IgD-negative memory B cell (primary cell): Measurements from ENCODE around the gene TUFT1. TPM values are rescaled to one million over a fixed set of nuclear protein-coding genes. Genes with fewer than 3 reads are reported as not detected.
A peak's percentile ranks its signal among the peaks of the same experiment; 100 is the strongest.

ENCODE experiments used
- H3K27ac Mint-ChIP-seq, 3 donors: one replicate each; pipeline ENCODE4 v1.8.0; 2020 to 2022; ENCODE audit warnings: mild to moderate bottlenecking in 3 of 3, mixed read lengths in 3 of 3, moderate library complexity in 1 of 3
- H3K27me3 Mint-ChIP-seq: one replicate; pipeline ENCODE4 v1.8.0; 2021; ENCODE audit warnings: mixed read lengths
- H3K36me3 Mint-ChIP-seq: one replicate; pipeline ENCODE4 v1.8.0; 2020; ENCODE audit warnings: mild to moderate bottlenecking, mixed read lengths
- H3K4me1 Mint-ChIP-seq, 3 donors: one replicate each; pipeline ENCODE4 v1.8.0; 2020 to 2022; ENCODE audit warnings: mixed read lengths in 3 of 3, mild to moderate bottlenecking in 1 of 3
- H3K4me3 Mint-ChIP-seq, 4 donors: one replicate each; pipeline ENCODE4 v1.8.0; 2020 to 2022; ENCODE audit warnings: mild to moderate bottlenecking in 4 of 4, mixed read lengths in 4 of 4, moderate library complexity in 3 of 4
- H3K9me3 Mint-ChIP-seq, 3 donors: one replicate each; pipeline ENCODE4 v1.8.0; 2020 to 2021; ENCODE audit warnings: mixed read lengths in 3 of 3, mild to moderate bottlenecking in 1 of 3
- polyA plus RNA-seq: library from polyadenylated mRNA; unstranded; fragments of 300-500 nt; fragmentation: Illumina TruSeq; gene quantifications from one replicate; pipeline ENCODE4 v1.2.3, GENCODE V29; 2021

Gene TUFT1
- polyA plus RNA-seq, 1 donor from 2014 or later, result 1.6 TPM

- H3K4me1 Mint-ChIP-seq, result peaks cover 0 to 2% (median 0%) of the 10 kb centered on the region in 3 donors
- no peak overlapping the region for H3K4me3 Mint-ChIP-seq
- no peaks in the 10 kb centered on the region for H3K27me3 Mint-ChIP-seq
- H3K9me3 Mint-ChIP-seq, result no peaks in the 10 kb centered on the region
- H3K36me3 Mint-ChIP-seq, result peaks cover 2% of the 10 kb centered on the region
- H3K27ac Mint-ChIP-seq, result no peak overlapping the region
Measured at GRCh38 chr1:151570819-151571218, 30.7 kb downstream of the TUFT1 start.

GRCh38 chr1:151574575-151575529 is 34.7 kb downstream of the TUFT1 start:
- Mint-ChIP-seq H3K27ac (no peak overlapping the region), H3K4me3 (no peak overlapping the region)

GRCh38 chr1:151577173-151577572 is 37.1 kb downstream of the TUFT1 start:
- H3K9me3 Mint-ChIP-seq, result no peaks in the 10 kb centered on the region
- peaks cover 0 to 2% (median 0%) of the 10 kb centered on the region in 3 donors for H3K4me1 Mint-ChIP-seq

More at GRCh38 chr1:151574575-151575529, 34.7 kb downstream of the TUFT1 start:
- Mint-ChIP-seq H3K9me3 (no peaks in the 10 kb centered on the region), H3K27me3 (no peaks in the 10 kb centered on the region), H3K36me3 (no peaks in the 10 kb centered on the region), H3K4me1 (peaks cover 0 to 2% (median 0%) of the 10 kb centered on the region in 3 donors)

GRCh38 chr1:151578941-151579340 is 38.8 kb downstream of the TUFT1 start:
- no peak overlapping the region for H3K4me3 Mint-ChIP-seq
- H3K36me3 Mint-ChIP-seq, result no peaks in the 10 kb centered on the region
- no peaks in the 10 kb centered on the region for H3K27me3 Mint-ChIP-seq
- no peaks in the 10 kb centered on the region for H3K4me1 Mint-ChIP-seq
- H3K27ac Mint-ChIP-seq, result no peak overlapping the region
- H3K9me3 Mint-ChIP-seq, result no peaks in the 10 kb centered on the region

More at GRCh38 chr1:151577173-151577572, 37.1 kb downstream of the TUFT1 start:
- H3K27ac Mint-ChIP-seq, result no peak overlapping the region
- H3K27me3 Mint-ChIP-seq, result no peaks in the 10 kb centered on the region
- no peak overlapping the region for H3K4me3 Mint-ChIP-seq
- H3K36me3 Mint-ChIP-seq, result no peaks in the 10 kb centered on the region

- no peaks in the 10 kb centered on the region for H3K36me3 Mint-ChIP-seq
- no peaks in the 10 kb centered on the region for H3K9me3 Mint-ChIP-seq
- no peak overlapping the region for H3K27ac Mint-ChIP-seq
- no peaks in the 10 kb centered on the region for H3K27me3 Mint-ChIP-seq
- no peaks in the 10 kb centered on the region for H3K4me1 Mint-ChIP-seq
- H3K4me3 Mint-ChIP-seq, result no peak overlapping the region
Measured at GRCh38 chr1:151579436-151580225, 39.5 kb downstream of the TUFT1 start.

- no peak overlapping the region for H3K4me3 Mint-ChIP-seq
- H3K36me3 Mint-ChIP-seq, result no peaks in the 10 kb centered on the region
- no peak overlapping the region for H3K27ac Mint-ChIP-seq
- H3K27me3 Mint-ChIP-seq, result no peaks in the 10 kb centered on the region
- no peaks in the 10 kb centered on the region for H3K4me1 Mint-ChIP-seq
- H3K9me3 Mint-ChIP-seq, result no peaks in the 10 kb centered on the region
Measured at GRCh38 chr1:151581451-151581850, 41.3 kb downstream of the TUFT1 start.

- no peak overlapping the region for H3K4me3 Mint-ChIP-seq
- H3K9me3 Mint-ChIP-seq, result no peaks in the 10 kb centered on the region
- H3K36me3 Mint-ChIP-seq, result no peaks in the 10 kb centered on the region
- H3K27me3 Mint-ChIP-seq, result no peaks in the 10 kb centered on the region
- no peak overlapping the region for H3K27ac Mint-ChIP-seq
- no peaks in the 10 kb centered on the region for H3K4me1 Mint-ChIP-seq
Measured at GRCh38 chr1:151581921-151582320, 41.8 kb downstream of the TUFT1 start.

GRCh38 chr1:151583796-151584195 is 43.7 kb downstream of the TUFT1 start:
- Mint-ChIP-seq H3K36me3 (no peaks in the 10 kb centered on the region), H3K4me3 (no peak overlapping the region), H3K27me3 (no peaks in the 10 kb centered on the region), H3K4me1 (no peaks in the 10 kb centered on the region), H3K27ac (no peak overlapping the region), H3K9me3 (no peaks in the 10 kb centered on the region)

- no peaks in the 10 kb centered on the region for H3K36me3 Mint-ChIP-seq
- no peaks in the 10 kb centered on the region for H3K9me3 Mint-ChIP-seq
- no peak overlapping the region for H3K27ac Mint-ChIP-seq
- no peaks in the 10 kb centered on the region for H3K27me3 Mint-ChIP-seq
- no peaks in the 10 kb centered on the region for H3K4me1 Mint-ChIP-seq
- no peak overlapping the region for H3K4me3 Mint-ChIP-seq
Measured at GRCh38 chr1:151584278-151584677, 44.2 kb downstream of the TUFT1 start.

GRCh38 chr1:151584780-151585179 is 44.7 kb downstream of the TUFT1 start:
- no peak overlapping the region for H3K27ac Mint-ChIP-seq
- no peaks in the 10 kb centered on the region for H3K9me3 Mint-ChIP-seq
- no peaks in the 10 kb centered on the region for H3K4me1 Mint-ChIP-seq
- no peaks in the 10 kb centered on the region for H3K36me3 Mint-ChIP-seq
- H3K27me3 Mint-ChIP-seq, result peaks cover 3% of the 10 kb centered on the region
- H3K4me3 Mint-ChIP-seq, result no peak overlapping the region

GRCh38 chr1:151585622-151586021 is 45.5 kb downstream of the TUFT1 start:
- Mint-ChIP-seq H3K36me3 (peaks cover 1% of the 10 kb centered on the region), H3K9me3 (peaks cover 0 to 2% (median 1%) of the 10 kb centered on the region in 3 donors), H3K4me1 (no peaks in the 10 kb centered on the region), H3K27ac (no peak overlapping the region), H3K4me3 (no peak overlapping the region), H3K27me3 (peaks cover 6% of the 10 kb centered on the region)

GRCh38 chr1:151590961-151591360 is 50.9 kb downstream of the TUFT1 start:
- peak overlapping the region in 1 of 3 donors; percentile 63 for H3K27ac Mint-ChIP-seq
- H3K27me3 Mint-ChIP-seq, result peaks cover 6% of the 10 kb centered on the region
- H3K9me3 Mint-ChIP-seq, result peaks cover 3 to 11% (median 10%) of the 10 kb centered on the region in 3 donors
- H3K4me3 Mint-ChIP-seq, result no peak overlapping the region
- H3K4me1 Mint-ChIP-seq, result peaks cover 5 to 6% (median 6%) of the 10 kb centered on the region in 3 donors
- peaks cover 3% of the 10 kb centered on the region for H3K36me3 Mint-ChIP-seq

GRCh38 chr1:151593730-151594129 is 53.6 kb downstream of the TUFT1 start:
- peaks cover 3% of the 10 kb centered on the region for H3K36me3 Mint-ChIP-seq
- peak overlapping the region in 1 of 3 donors; percentile 54 for H3K27ac Mint-ChIP-seq
- H3K4me1 Mint-ChIP-seq, result peaks cover 5 to 6% (median 6%) of the 10 kb centered on the region in 3 donors
- H3K9me3 Mint-ChIP-seq, result peaks cover 3 to 11% (median 10%) of the 10 kb centered on the region in 3 donors
- H3K27me3 Mint-ChIP-seq, result peaks cover 6% of the 10 kb centered on the region
- H3K4me3 Mint-ChIP-seq, result peak overlapping the region; percentile 26 to 93 (median 66)

- H3K4me1 Mint-ChIP-seq, result peaks cover 5 to 6% (median 6%) of the 10 kb centered on the region in 3 donors
Measured at GRCh38 chr1:151594143-151594625, 54.1 kb downstream of the TUFT1 start.

More at GRCh38 chr1:151594143-151594625, 54.1 kb downstream of the TUFT1 start:
- Mint-ChIP-seq H3K4me3 (peak overlapping the region; percentile 26 to 93 (median 66)), H3K27ac (peak overlapping the region in 1 of 3 donors; percentile 54), H3K9me3 (peaks cover 3 to 11% (median 10%) of the 10 kb centered on the region in 3 donors), H3K36me3 (peaks cover 3% of the 10 kb centered on the region), H3K27me3 (peaks cover 6% of the 10 kb centered on the region)
